Stimulated activated CD4-positive, alpha-beta T cell treated with anti-CD3 and anti-CD28 coated beads, Interleukin-2, amount 100 ng/mL, for 48 hours (primary cell): ENCODE data around the gene OR1J1.

Source experiments
- DNase-seq, 2 donors: peaks; one replicate each; pipeline ENCODE4 v3.0.0-alpha.2; 2020

OR1J1 gene, protein sequence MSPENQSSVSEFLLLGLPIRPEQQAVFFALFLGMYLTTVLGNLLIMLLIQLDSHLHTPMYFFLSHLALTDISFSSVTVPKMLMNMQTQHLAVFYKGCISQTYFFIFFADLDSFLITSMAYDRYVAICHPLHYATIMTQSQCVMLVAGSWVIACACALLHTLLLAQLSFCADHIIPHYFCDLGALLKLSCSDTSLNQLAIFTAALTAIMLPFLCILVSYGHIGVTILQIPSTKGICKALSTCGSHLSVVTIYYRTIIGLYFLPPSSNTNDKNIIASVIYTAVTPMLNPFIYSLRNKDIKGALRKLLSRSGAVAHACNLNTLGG

GRCh38 chr9:122477826-122478225 is at the start of gene OR1J1:
OR1J1 (minus strand) TSS chr9:122477926; CDS start chr9:122477926, 0 bp downstream.
- no peak for DNase-seq

- DNase-seq, result no peak
Measured at GRCh38 chr9:122527193-122527592, 49.5 kb upstream of the OR1J1 start, which contains the start of gene OR1N1. OR1N1 (minus strand) TSS chr9:122527293; CDS start chr9:122527293, 0 bp downstream.

GRCh38 chr9:122526602-122527001 is 48.9 kb upstream of the OR1J1 start:
- peak in 1 of 2 donors; percentile 2 for DNase-seq

DNA sequence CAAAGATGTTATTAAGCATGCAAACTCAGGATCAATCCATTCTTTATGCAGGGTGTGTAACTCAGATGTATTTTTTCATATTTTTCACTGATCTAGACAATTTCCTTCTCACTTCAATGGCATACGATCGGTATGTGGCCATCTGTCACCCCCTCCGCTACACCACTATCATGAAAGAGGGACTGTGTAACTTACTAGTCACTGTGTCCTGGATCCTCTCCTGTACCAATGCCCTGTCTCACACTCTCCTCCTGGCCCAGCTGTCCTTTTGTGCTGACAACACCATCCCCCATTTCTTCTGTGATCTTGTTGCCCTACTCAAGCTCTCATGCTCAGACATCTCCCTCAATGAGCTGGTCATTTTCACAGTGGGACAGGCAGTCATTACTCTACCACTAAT is 41.6 kb upstream of the OR1J1 start:
- DNase-seq, result no peak

DNA sequence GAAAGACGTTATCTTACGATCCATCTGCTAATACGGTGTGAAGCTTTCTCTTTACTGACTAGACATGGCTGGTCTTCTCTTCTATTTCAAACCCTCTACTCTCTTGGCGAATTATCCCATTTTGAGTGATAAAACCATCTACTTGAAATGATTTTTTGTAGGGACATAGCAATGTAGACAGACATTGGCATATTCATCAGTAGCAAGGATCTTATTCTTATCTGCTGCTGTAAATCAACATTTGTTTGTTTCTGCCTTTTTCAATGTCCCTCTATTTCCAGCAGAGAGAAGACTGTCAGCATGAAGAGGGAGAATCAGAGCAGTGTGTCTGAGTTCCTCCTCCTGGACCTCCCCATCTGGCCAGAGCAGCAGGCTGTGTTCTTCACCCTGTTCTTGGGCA is 41.1 kb upstream of the OR1J1 start, which contains the start of gene OR1J4:
Gene OR1J4, plus strand, starts transcription at position 301 of the 400 bp plus-strand sequence. Its CDS starts 0 bp downstream, at position 301.
- no peak for DNase-seq

DNA sequence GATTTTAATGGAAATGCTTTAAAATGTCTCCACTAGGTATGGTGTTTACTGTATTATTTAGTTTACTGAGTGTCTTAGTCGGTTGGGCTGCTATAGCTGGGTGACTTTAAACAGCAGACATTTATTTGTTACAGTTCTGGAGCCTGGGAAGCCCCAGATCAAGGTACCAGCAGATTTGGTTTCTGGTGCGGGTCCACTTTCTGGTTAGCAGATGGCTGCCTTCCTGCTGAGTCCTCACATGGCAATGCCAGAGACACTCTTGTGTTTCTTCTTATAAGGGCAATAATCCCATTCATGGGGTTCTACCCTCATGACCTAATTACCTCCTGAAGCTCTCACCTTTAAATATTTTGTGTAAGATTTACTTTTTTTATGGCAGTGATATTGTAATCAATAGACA is 40.5 kb upstream of the OR1J1 start:
- no peak for DNase-seq

- no peak for DNase-seq
Measured at GRCh38 chr9:122510502-122510901, 32.8 kb upstream of the OR1J1 start, which contains the start of gene OR1J2. OR1J2 (plus strand) TSS chr9:122510802; CDS start chr9:122510802, 0 bp downstream.

DNA sequence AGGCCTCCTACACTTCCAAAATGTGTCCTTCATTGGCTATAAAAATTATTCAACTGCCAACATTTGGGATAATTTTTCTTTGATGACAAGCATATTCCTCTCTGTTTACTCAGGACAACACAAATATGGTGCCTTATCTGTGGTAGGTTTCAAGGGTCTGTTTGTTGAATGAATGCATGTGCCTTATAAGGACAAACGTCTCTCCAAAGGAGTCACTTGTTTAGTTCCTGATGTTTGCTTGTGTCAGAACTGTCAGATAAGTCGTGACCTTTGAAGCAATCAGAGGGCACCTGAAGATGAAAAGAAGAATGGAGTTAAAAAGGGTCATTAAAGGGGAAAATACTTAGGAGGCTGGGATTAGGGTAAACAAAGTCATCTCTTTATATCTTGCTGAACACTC is 29.2 kb upstream of the OR1J1 start:
- no peak for DNase-seq

DNA sequence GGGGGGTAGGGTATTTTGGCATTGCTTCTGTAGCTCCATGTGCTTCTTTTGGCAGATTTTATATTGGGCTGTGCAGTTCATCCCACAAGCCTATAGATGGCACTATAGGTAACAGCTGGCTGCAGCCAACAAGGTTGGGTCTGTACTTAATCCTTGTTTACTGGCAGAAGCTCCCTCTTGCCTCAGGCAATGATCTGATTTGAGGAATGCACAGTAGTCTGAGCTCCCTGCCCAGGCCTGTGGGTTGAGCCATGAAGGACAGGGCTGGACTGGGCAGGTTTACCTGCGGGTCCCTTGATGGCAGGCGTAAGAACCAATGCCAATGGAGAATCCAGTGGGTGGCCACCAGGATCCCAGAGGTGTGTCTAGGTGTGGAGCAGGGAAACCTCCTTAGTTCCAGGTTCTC is 21.2 kb upstream of the OR1J1 start:
- peak; percentile 3 to 4 for DNase-seq

GRCh38 chr9:122479062-122479461 is 1.3 kb upstream of the OR1J1 start:
- no peak for DNase-seq

GRCh38 chr9:122477346-122477745 is 380 bp downstream of the OR1J1 start:
- DNase-seq, result no peak

DNA sequence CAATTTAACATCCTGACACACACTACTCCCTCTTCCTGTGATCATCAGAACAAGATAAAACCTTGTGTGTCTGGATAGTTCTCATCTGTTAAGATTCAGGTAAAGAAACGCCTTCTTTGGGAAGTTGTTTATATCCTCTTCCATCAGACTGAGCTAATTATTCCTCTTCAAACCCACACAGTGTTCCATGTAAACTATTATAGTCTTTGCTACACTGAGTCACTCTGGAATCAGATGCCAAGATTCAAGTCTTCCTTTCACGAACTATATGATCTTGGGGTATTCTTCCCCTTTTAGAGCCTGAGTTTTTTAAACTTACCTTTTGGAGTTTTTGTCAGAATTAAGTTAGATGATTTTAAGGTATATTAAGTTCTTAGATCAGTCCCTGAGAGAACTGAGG is 2.0 kb downstream of the OR1J1 start:
- no peak for DNase-seq

- DNase-seq, result no peak
Measured at GRCh38 chr9:122474561-122474960, 3.2 kb downstream of the OR1J1 start.

DNA sequence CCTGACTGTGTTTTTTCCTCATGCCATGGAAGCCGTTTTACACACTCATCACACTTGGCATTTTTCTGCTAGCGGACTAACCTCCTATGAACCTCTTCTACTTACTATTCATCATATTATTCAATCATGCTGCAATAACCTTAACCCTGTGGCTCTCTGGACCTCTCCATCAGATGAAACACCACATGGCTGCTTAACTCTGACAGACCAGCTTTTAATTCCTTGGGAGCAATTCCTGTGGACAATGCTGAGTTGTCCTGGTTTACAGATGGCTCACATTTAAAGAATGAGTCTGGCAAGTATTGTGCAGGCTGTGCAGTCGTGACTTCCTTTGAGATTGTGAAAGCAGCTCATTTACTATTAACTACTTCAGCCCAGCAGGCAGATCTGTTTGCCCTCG is 9.0 kb downstream of the OR1J1 start:
- no peak for DNase-seq

DNA sequence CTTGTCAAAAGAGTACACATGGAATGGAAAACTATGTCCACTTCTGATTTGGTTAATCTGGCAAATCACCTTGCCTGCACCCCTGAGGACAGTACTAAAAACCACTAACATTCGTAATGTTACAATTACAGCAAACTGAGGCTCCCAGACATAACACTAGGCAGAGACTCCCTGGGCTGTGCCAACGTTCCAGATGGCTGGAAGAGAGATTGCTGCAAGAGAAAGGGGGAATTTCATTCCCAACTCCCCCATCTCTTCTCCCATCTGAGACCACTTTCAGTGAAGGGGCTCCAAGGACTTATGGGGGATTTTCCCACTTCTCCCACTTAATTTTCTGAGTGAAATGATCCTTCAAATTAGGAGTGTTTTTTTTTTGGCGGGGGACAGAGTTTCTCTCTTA is 11.3 kb downstream of the OR1J1 start:
- DNase-seq, result no peak

- DNase-seq, result peak; percentile 49 to 62
Measured at GRCh38 chr9:122464633-122465567, 12.8 kb downstream of the OR1J1 start.

- DNase-seq, result no peak
Measured at GRCh38 chr9:122463828-122464632, 13.7 kb downstream of the OR1J1 start.

GRCh38 chr9:122457787-122458186 is 19.9 kb downstream of the OR1J1 start:
- no peak for DNase-seq

GRCh38 chr9:122456123-122456522 is 21.6 kb downstream of the OR1J1 start:
- DNase-seq, result no peak

GRCh38 chr9:122453677-122454135 is 24.0 kb downstream of the OR1J1 start:
- no peak for DNase-seq

DNA sequence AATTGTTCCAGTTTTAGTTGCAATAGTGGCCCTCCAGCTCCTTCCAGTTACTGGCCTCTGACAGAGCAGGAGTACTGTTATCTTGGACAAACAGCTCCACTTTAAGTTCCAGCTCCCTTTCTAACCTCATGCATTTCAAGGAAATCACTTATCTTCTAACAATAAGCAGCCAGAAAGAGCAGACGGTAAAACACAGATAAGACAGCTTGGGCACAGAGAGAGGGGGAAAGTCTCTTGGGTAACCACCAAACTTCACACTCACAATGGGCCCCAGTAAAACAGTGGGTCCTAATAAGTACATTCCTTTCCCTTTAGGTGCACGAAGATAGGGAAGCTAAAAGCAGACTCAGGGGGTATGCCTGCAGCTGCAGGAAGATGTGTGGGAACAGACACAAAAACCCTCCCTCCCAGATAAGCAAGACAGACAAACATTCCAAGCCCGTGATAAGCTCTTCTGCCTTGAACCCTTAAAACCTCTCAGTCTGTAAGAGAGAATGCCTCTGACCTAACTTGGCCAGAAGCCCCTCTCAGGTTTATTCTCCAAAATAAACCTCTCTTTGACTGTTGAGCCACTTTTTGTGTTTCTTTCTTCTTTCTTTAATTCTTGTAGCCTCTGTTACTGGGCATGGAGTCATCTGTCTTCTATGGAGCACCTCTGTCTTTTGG is 30.8 kb downstream of the OR1J1 start:
- DNase-seq, result no peak

DNA sequence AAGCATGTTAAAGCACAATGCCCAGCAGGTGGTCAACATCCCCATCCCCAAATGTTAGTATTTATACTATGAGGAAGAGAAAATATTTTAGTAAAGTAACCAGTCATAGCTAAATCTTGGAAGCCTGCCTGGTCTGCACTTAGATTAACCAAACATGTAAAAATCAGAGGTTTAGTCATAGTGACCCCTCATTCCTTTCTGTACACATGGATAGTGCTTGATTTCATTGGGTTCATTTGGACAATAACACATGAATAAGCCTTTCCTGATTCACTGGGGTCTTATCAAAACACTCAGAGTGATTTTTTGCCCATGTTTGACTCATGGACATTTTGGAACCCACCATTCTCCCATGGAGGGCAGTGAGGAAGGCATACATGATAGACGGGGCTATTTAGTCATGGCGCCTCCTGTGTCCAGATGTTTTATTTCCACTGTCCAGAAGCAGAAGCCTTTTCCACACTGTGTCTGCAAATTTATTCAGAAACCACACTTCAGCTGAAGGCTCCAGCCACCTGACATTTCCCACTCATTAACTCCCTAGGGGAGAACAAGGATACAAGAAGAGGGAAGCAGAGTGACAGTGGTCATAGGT is 32.5 kb downstream of the OR1J1 start:
- DNase-seq, result no peak
